NCI-H1048 (cell line): Measurements from ENCODE around the gene CEACAM16.

Source experiments
- DNase-seq: peaks from one replicate; lab custom pipeline; 2025; lab: John Stamatoyannopoulos, UW

Gene CEACAM16

DNA sequence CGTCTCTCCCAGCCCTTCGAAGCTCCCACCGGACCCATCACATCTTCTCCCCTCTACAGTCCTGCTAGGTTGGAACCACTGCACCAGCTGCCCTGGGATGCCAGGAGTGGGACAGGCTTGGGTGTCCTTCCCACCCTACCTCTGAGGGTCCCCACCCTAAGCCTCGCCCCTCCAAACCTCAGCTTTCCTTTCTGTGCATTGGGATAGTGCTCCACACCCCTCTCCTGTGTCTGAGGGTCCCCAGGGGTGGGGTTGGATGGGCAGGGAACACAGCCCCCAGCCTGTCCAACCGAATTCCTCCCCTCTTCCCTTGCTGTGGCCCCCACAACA, 47.6 kb downstream of the CEACAM16 start:
- DNase-seq: no peak

DNA sequence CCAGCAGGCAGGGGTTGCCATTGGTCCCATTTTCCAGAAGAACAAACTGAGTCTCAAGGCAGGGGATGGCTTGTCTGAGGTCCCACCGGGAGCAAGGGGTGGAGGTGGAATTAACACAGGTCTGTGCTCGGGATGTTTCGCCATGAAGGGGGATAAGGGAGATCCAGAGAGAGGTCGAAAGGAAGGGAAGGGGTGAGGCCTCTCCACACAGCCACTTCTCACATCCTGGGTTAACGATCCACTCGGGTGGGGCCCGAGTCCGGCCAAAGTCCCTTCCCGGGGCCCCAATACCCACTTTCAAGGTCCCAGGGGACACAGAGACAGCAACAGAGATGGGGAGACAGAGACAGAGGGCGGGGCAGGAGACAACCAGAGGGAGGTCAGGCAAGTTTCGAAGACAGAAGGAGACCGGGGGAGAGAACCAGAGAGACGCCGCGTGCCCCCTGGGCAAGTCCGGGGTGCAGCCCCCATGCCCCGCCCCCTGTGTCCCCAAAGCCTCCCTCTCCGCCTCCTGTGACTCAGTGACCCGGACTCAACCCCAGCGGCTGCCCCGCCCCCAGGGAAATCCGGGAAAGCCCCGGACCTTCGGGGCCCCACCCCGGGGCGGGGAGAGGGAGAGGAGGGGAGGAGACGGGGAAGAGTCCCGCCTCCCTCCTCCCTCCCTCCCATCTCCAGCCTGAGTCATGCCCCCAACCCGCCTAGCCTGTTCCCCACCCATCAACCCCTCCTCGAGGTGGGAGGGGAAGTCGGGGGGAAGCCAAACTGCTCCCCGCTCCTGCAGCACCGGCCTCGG, 48.2 kb downstream of the CEACAM16 start:
- peak; percentile 74 for DNase-seq

DNA sequence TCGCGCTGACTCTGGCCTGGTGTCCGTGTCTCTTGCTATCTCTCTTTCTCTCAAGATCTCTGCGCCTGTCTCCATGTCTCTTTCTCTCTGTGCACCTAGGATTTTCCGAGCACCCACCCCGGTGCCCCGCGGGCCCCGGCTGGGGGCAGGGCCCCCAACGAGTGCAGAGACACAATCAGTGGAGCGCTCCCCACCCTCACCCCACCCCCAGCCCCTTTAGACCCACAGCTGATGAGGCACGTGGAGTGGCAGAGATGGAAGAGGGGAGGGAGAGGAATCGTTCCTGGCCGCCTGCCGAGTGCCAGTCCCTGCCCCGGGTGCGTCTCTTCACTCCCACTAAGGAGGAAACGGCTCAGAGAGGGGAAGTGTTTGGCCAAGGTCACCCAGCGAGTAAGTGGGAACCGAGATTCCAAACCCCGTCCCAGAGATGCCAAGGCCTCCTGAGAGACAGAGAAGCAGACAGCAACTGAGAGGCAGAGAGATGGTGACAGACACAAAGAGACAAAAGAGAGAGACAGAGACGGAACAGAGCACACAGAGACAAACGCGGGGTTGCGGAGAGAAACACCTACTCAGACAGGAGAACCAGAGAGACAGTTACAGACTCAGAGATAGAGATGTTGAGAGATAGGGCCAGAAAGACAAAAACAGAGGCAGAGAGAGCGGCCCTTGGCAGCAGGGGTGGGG, 48.9 kb downstream of the CEACAM16 start:
- DNase-seq: peak; percentile 31

DNA sequence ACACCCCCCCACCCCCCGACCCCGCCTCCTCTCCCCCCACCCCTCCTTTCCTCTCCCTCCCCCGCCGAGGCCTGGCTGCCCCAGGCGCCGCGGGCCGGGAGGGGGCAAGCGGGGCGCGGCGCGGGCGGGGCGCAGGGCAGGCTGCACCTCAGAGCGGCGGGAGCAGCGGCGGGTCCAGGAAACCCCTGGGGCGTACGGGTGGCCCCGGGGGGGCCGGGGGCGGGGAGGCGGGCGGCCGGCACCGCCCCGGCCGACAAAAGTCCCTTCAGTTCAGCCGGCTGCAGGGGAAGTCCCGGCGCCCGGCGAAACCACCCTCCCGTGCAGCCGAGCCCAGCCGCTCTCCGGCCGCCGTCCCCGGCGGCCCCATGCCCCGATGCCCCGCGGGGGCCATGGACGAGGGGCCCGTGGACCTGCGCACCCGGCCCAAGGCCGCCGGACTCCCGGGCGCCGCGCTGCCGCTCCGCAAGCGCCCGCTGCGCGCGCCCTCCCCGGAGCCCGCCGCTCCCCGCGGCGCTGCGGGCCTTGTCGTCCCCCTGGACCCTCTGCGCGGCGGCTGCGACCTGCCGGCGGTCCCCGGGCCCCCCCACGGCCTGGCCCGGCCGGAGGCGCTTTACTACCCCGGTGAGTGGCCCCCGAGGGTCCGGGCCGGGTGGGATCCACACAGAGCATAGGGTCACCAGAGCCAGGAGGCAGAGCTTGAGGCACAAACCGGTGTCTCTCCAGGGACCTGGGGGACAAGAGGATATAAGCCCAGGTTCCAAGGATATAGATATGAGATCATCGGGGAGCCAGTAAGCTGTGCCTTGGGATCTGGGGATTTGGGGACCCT, 49.7 kb downstream of the CEACAM16 start, which contains the start of gene BCL3:
Gene BCL3, plus strand, starts transcription at position 283 of the 829 bp plus-strand sequence. Its CDS starts 83 bp downstream, at position 366.
- DNase-seq: no peak

DNA sequence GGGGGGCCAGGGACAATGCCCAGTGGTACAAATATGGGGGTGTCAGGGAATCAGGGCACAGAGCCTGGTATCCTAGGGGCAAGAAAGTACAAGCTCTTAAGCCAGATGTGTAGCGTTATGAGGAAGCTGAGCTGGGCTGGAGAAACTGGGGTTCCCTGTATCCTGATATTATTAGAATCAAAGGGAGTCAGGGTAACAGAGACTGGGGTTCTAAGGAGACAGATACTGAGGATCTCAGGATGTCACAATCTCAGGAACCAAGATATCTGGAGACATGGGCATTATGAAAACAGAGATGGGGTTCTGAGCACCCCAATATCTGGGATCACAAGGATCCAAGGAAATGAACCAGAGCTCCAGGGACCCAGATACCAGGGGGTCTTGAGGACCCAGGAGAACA, 50.3 kb downstream of the CEACAM16 start:
- no peak for DNase-seq

DNA sequence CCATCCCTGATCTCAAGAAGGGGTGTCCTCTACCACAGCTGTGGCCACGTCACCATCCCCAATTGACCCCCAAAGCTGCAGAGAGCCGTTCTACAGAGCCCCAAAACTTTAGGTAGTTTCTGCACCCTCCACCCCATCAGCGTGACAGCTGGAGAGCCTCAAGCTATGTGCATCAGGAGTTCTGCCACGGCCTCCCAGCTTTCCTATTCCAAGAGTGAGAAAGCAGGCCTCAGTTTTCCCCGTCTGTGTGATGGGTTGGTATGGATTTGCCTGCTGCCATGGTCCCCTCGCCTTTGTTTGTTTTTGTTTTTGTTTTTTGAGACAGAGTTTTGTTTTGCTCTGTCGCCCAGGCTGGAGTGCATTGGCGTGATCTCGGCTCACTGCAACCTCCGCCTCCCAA, 51.0 kb downstream of the CEACAM16 start:
- no peak for DNase-seq

DNA sequence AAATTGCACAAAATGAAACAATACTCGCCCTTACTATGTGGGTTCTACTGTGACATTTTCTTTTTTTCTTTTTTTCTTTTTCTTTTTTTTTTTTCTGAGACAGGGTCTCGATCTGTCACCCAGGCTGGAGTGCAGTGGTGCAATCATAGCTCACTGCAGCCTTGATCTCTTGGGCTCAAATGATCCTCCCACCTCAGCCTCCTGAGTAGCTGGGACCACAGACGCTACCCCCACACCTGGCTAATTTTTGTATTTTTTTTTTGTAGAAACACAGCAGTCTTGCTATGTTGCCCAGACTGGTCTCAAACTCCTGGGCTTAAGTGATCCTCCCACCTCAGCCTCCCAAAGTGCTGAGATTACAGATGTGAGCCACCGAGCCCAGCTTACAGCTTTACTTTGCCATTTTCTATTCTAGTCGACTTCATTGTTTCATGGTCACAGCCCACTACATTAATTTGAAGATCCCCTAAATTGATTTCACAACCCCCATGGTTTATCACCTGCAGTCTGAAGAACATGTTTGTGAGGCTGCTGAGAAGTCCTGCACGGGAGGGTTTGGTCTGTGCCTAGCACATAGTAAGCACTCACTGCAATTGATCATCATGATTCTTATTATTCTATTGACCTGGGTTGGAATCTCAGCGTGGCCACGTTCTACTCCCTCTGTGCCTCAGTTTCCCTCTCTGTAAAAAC, 53.3 kb downstream of the CEACAM16 start:
- no peak for DNase-seq

DNA sequence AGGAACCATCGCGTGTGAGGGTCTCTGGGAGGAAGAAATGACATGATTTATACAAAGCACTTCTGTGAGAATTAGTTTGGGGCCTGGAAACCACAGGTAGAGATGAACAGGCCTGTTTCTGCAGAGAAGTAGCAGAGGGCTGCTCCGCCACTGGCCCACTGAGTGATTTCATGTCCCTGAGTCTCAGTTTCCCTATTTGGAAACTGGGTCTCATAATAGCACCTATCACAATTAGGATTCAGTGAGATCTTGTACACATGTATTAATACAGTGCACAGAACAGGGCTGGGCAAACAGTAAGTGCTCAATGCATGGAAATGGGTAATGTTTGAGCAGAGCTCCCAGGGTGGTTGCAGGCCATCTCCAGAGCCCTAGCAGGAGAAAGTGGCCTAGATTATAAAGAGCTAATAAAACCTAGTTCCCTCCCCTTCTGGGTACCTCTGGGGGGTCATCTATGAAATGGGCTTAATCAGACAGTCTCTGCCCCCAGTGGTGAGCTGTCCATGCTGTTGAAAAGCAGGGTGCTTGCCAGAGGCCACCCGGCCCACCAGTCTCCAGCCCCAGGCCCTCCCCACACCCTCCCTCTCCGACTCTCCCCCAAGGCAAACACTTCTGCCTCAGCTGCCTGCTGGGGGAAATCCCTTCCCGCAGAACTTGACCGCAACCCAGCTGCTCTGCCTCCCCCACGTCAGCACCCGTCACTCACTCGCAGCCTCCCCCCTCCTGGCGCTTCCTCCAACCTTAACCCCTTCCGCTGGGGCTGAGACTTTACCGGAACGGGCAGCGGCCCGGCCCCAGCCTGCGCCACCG, 54.1 kb downstream of the CEACAM16 start:
- no peak for DNase-seq

DNA sequence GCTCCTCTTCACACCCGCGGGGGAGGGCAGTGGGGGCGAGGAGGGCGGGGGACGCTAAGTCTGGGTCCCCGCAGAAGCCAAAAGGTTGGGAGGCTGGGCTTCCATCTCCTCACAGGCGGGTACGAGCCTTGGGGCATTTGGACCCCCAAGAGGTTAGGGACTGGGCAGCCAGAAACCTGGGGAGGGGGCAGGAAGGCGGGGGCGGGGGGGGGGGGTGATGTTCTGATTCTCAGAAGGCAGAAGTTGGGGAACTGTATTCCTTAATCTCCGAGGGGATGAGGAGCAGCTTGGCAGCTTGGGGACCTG, 54.6 kb downstream of the CEACAM16 start:
- DNase-seq: no peak

DNA sequence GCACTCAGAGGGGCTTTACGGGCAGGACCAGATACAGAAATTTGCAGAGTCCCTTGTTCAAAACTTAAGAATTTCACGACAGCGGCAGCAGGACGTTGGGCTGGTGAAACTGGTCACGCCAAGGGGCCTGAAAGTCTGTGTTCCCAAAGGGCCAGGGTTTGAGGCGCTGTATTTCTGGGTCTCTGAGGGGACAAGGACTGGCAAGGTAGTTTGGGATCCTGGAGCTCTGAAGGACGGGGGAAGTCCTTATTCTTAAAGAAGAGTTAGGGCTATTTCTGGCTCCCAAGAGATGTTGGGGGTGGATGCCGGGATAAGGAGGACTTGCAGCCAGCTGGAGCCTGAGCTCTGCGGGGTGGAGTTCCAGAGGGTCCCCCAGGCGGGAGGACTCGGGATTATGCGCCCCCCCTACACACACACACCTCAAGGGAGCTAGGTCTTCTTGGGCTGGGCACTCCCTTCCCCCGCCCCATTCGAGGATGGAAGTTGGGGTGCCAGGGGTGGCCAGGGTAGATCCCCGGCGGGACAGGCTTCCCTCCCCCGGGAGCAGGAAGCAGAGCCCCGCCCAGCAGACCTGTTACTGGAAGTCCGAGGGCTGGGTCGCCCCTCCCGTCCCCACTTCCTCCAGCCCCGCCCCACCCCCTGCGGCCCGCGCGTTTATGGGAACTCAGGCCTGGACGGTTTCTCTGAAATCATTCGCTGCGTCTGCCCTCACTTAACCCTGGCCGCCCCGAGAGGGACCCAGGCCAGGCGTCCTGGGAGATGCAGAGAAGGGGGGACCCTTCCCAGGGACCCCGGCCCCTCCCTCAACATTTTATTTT, 55.2 kb downstream of the CEACAM16 start:
- no peak for DNase-seq

DNA sequence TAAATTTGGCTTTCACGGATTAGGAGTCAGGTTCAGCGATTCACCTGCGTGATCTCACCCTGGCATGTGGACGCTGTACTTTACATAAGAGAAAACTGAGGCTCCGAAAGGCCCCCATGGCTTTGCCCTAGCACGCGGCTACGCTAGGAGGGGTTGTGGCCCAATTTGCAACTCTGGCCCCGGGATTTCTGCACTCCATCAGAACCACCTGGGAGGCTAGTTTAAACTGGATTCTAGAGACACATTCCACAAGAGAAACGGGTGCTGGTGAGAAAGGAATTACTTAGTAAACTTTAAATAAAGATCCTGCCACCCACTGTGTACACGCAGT, 55.8 kb downstream of the CEACAM16 start:
- DNase-seq: no peak

DNA sequence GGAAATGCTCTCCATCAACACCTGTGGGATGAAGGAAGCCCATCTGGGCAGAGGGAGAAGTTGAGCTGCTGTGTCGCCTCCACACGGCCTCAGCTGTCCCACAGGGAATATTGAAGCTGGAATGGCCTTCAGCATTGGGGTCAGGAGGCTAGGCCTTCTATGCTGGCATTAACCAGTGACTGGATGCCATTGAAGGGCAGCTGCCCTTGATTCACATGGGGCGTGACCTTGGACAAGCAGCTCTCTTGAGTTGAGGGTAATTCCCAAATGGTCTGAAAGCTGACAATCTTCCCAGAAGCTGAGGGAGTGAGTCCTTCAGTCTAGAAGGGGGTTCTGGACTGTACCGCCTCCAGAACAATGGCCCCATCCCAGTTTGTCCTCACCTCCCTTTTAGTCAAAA, 56.3 kb downstream of the CEACAM16 start:
- no peak for DNase-seq

DNA sequence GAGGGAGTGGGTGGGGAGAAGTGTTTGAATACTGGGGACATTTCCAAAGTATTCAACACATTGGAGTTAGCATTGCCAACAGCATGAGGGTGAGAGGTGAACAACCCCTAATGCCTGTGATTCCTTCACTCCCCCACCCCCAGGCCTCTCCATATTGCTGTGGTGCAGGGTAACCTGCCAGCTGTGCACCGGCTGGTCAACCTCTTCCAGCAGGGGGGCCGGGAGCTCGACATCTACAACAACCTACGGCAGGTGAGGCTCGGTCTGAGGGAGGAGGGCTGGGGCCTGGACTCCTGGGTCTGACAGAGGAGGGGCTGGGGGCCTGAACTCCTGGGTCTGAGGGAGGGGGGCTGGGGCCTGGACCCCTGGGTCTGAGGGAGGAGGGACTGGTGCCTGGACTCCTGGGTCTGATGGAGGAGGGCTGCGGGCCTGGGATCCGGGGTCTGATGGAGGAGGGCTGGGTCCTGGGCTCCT, 57.2 kb downstream of the CEACAM16 start:
- no peak for DNase-seq

DNA sequence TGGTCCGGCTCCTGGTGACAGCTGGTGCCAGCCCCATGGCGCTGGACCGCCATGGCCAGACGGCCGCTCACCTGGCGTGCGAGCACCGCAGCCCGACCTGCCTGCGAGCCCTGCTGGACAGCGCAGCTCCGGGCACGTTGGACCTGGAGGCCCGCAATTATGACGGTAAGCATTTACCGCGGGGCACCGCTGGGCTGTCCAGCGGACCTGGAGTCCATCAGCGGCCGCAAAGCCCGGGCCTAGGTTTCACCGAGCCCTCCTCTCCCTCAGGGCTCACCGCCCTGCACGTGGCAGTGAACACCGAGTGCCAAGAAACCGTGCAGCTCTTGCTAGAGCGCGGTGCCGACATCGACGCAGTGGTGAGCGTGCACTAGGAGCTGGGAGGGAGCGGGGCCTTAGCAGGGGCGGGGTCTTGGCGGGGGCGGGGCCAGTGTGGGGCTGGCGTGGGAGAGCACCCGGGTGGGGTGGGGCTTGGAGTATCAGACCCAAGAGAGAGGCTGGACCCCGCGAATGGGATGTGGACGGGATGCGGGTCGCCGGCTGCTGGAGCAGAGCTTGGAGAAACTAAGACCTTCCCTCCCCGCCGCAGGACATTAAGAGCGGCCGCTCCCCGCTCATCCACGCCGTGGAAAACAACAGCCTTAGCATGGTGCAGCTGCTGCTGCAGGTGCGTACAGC, 58.2 kb downstream of the CEACAM16 start:
- no peak for DNase-seq

DNA sequence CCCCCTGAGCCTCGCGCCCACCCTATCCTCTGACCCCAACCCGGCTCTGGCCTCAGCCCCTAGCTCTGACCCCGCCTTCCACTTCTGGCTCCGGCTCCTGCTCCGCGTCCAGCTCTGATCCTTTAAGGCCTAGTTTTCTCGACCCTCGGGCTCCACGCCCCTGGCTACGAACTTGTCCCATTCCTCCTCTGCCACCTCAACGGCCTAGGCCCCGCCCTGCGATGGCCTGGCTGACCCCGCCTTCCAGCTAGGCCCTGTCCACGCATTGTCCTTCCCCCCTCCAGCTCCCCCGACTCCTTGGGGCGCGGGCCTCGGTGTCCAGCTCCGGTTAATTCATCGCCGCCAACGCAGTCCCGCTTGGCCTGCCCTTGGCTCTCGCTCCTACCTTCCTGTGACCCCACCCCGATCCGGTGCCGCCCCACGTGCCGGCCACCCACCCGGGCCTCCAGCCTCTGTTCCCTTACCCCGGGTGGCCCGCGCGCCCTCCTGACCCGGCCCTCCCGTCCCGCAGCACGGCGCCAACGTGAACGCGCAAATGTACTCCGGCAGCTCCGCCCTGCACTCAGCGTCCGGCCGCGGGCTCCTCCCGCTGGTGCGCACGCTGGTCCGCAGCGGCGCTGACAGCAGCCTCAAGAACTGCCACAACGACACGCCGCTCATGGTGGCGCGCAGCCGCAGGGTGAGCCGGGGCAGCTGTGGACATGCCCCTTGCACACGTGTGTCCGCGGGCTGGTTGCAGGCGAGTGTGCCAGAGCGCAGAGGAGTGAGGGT, 59.0 kb downstream of the CEACAM16 start:
- no peak for DNase-seq

DNA sequence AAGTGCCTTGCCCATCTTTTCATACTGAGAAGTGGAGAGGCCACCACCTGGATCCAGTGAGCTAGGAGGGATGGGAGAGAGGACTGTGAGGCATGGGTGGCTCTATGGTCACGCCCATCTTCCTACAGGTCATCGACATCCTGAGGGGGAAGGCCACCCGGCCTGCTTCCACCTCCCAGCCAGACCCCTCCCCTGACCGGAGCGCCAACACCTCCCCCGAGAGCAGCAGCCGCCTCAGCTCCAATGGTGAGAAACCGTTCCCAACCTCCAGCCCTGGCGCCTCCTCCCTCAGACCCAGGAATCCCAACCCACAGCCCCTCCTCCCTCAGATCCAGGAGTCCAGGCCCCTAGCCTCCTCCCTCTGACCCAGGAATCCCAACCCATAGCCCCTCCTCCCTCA, 59.6 kb downstream of the CEACAM16 start:
- no peak for DNase-seq

DNA sequence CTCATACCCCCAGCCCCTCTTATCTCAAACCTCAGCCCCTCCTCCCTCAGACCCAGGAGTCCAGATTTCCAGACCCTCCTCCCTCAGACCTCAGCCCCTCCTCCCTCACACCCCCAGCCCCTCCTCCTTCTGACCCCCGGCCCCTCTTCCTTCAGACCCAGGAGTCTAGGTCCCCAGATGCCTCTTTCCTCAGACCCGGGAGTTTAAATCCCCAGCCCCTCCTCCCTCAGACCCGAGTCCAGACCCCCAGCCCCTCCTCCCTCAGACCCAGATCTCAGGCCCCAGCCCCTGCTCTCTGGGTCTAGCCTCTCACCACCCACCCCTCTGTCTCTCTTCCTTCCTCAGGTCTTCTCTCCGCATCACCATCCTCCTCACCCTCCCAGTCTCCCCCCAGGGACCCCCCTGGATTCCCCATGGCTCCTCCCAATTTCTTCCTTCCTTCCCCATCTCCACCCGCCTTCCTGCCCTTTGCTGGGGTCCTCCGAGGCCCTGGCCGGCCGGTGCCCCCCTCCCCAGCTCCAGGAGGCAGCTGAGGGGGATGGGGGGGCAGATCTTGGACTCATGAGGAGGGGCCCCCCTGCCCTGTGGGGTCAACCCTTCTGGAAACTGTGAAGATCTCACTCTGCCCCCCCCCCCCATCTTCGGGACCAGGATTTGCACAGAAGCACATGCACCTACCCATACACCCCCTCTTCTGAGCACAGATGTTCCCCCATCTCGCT, 60.3 kb downstream of the CEACAM16 start:
- no peak for DNase-seq
